ENCODE results near the gene RAD51B.
A peak's percentile ranks its signal among the peaks of the same experiment; 100 is the strongest.
"Not testable (repeated sequence)": the region's sequence is repeated elsewhere in the genome, so short reads cannot be mapped to it uniquely, and the experiment has no call there.

The RAD51B gene

DNA sequence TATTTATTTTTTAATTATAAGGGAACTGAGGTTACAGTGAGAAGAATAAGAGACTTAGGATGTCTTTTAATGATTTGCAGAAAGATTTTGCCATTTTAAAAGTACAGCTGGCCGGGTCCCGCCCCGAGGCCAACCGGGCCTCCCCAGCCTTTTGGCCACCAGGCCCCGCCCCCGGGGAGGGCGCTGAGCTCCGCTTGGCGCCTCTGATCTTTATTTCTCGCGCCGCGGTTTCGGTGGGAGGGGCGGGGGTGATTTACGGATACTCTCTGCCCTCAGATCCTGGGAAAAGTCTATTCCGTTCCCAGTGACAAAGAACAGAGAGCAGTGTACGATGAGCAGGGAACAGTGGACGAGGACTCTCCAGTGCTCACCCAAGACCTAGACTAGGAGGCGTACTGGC, 20.8 kb upstream of the RAD51B start:
- no peak for DNase-seq (ENCODE audit: insufficient read length, low spot score)
- no peak for FAIRE-seq
- TF ChIP-seq SPI1 (IDR thresholded peaks at IDR 0.05; ENCODE audit: low read depth, low read length), result no peak

DNA sequence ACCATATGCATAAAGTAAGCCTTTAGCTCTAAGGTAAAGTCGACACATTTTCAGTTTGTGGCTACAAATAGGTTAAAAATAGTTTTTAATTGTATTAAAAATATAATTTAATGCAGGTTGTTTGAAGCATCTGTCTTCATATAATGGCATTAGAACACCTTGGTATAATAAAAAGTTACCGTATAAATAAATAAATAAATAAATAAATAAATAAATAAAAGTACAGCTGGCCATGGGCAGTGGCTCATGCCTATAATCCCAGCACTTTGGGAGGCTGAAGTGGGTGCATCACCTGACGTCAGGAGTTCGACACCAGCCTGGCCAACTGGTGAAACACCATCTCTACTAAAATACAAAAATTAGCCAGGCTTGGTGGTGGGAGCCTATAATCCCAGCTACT, 18.8 kb upstream of the RAD51B start:
- FAIRE-seq, result no peak
- no peak for TF ChIP-seq TAF1 (IDR thresholded peaks at IDR 0.05; ENCODE audit: low read depth, low read length)
- TF ChIP-seq POLR2AphosphoS5 (IDR thresholded peaks at IDR 0.05; ENCODE audit: low read depth, low read length), result no peak
- no peak for TF ChIP-seq PAX5 (IDR thresholded peaks at IDR 0.05; ENCODE audit: insufficient read depth, low read length, severe bottlenecking)
- no peak for DNase-seq (ENCODE audit: insufficient read length, low spot score)

DNA sequence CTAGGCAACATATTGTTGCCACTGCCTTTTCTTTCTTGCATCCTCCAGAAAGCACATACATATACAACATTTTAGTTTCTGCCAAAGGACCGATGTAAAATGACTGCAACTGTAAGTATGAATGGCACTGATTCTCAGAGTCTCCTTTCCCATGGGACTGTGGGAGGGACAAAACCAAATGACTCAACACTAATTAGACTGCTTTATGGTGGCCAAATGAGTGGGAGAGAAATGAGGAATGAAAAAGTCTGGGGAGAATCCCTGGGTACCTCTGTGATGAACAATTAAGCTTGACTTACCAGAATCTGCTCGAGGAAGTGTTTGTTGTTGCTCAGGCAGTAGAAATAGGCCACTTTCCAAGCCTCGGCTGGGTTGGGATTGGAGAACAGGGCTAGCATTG, 13.3 kb upstream of the RAD51B start:
- FAIRE-seq (no peak), DNase-seq (ENCODE audit: insufficient read length, low spot score) (no peak)
- no peak for TF ChIP-seq TAF1 (IDR thresholded peaks at IDR 0.05; ENCODE audit: low read depth, low read length)
- TF ChIP-seq POLR2A (IDR thresholded peaks at IDR 0.05; ENCODE audit: low read depth, low read length), result no peak
- TF ChIP-seq PAX5 (IDR thresholded peaks at IDR 0.05; ENCODE audit: insufficient read depth, low read length, severe bottlenecking), result no peak
- no peak for TF ChIP-seq POLR2AphosphoS5 (IDR thresholded peaks at IDR 0.05; ENCODE audit: low read depth, low read length)
- no peak for TF ChIP-seq SPI1 (IDR thresholded peaks at IDR 0.05; ENCODE audit: low read depth, low read length)
- TF ChIP-seq POU2F2 (IDR thresholded peaks at IDR 0.05; ENCODE audit: low read depth, low read length), result no peak

DNA sequence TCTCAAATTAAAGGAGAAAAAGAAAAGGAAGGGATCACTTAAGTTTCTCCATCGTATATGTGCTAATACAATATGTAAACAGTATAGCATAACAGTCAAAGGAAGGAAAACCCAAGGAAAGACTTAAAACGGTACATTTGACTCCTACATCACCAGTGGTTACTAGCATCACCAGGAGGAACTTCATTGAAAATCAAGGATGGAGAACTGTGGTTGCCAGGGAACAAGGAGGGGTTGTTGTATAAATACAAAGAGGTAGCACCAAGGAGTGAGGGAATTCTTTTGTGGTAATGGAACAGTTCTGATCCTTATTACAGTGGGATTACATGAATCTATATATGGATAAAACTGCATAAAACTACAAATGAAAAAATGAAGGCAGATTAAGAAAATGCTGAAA, 4.8 kb upstream of the RAD51B start:
- no peak for TF ChIP-seq POU2F2 (IDR thresholded peaks at IDR 0.05; ENCODE audit: low read depth, low read length)
- no peak for TF ChIP-seq POLR2A (IDR thresholded peaks at IDR 0.05; ENCODE audit: low read depth, low read length)
- no peak for TF ChIP-seq TAF1 (IDR thresholded peaks at IDR 0.05; ENCODE audit: low read depth, low read length)
- TF ChIP-seq POLR2AphosphoS5 (IDR thresholded peaks at IDR 0.05; ENCODE audit: low read depth, low read length), result no peak
- TF ChIP-seq PAX5 (IDR thresholded peaks at IDR 0.05; ENCODE audit: insufficient read depth, low read length, severe bottlenecking), result no peak
- no peak for TF ChIP-seq SPI1 (IDR thresholded peaks at IDR 0.05; ENCODE audit: low read depth, low read length)
- FAIRE-seq (no peak), DNase-seq (ENCODE audit: insufficient read length, low spot score) (no peak)

DNA sequence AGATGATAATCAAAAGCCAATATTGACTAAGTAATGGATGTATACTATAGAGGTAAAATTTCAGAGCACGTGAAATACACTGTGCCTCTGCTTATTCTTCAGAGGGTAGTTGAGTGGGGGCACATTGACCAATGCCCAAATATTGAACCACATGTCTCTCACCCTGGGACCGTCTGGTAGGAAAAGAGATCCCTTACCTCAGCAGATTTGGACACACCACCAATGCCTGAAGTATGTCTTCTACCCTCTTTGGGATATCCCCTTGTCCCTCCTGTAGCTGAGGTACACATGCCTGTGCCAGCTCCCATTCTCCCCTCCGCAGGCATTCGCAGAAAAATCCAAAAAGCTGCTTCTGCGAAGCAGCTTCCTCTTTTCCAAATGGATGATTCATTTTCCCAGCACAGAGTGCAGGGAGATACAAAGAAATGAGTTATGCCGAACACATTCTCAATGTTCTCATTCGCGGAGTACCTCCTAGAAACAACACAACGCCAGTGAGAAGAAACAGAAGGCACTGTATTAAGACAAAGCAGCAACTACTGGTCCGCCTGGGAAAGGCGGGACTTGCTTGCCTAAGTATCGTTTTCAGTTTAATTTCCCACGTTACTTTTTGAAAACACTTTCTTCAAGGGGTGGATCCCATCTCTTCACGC, 3.9 kb upstream of the RAD51B start:
- DNase-seq (ENCODE audit: insufficient read length, low spot score), result no peak
- no peak for FAIRE-seq

DNA sequence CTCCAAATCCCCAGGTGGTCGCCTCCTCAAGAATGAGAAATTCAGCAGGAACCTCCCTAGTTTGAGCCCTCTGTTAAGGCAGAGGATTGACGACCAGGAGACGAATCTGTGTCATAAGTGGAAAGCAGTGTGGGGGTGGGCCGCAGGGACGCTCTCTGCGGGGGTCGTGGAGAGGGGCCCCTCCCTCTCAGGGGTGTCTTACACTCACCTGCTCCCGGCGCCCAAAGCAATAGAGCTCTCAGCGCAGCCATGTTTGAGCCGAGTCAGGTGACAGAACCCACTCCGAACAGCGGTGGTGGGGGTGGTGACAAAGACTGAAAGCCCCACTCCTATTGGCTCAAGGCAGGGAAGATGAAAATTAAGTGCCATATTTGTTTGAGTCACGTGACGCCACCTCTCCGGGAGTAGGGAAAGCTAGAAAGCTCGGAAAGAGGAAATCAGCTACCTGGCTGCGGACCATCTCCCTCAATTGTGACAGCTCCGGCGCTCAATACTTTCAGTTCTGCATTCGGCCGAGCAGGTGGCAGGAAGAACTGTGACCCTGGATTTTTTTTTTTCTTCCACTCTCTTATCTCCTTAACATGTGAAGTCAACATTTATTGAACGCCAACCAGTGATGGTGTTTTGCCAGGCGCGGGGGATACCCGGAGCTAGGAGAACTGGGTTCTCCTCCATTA, 3.1 kb upstream of the RAD51B start, which contains the start of gene ZFYVE26:
Gene ZFYVE26, minus strand, starts transcription at position 265 of the 677 bp plus-strand sequence. CDS start 627 bp downstream, outside the sequence.
- FAIRE-seq (peak; percentile 96), DNase-seq (ENCODE audit: insufficient read length, low spot score) (peak; percentile 64)
- peak; percentile 57; the same call in 1 of the 2 replicates for TF ChIP-seq POLR2AphosphoS5 (IDR thresholded peaks at IDR 0.05; ENCODE audit: low read depth, low read length)
- peak; percentile 98 for TF ChIP-seq SPI1 (IDR thresholded peaks at IDR 0.05; ENCODE audit: low read depth, low read length)
- TF ChIP-seq PAX5 (IDR thresholded peaks at IDR 0.05; ENCODE audit: insufficient read depth, low read length, severe bottlenecking), result peak; percentile 46
- peak; percentile 58 for TF ChIP-seq TAF1 (IDR thresholded peaks at IDR 0.05; ENCODE audit: low read depth, low read length)
- TF ChIP-seq POU2F2 (IDR thresholded peaks at IDR 0.05; ENCODE audit: low read depth, low read length), result peak; percentile 40; the same call in 1 of the 2 replicates
- peak; percentile 40 for TF ChIP-seq POLR2A (IDR thresholded peaks at IDR 0.05; ENCODE audit: low read depth, low read length)

More for the DNA sequence above, 3.9 kb upstream of the RAD51B start:
- TF ChIP-seq POLR2A (IDR thresholded peaks at IDR 0.05; ENCODE audit: low read depth, low read length) (no peak), POU2F2 (IDR thresholded peaks at IDR 0.05; ENCODE audit: low read depth, low read length) (no peak), PAX5 (IDR thresholded peaks at IDR 0.05; ENCODE audit: insufficient read depth, low read length, severe bottlenecking) (no peak), SPI1 (IDR thresholded peaks at IDR 0.05; ENCODE audit: low read depth, low read length) (no peak), POLR2AphosphoS5 (IDR thresholded peaks at IDR 0.05; ENCODE audit: low read depth, low read length) (no peak), TAF1 (IDR thresholded peaks at IDR 0.05; ENCODE audit: low read depth, low read length) (no peak)

DNA sequence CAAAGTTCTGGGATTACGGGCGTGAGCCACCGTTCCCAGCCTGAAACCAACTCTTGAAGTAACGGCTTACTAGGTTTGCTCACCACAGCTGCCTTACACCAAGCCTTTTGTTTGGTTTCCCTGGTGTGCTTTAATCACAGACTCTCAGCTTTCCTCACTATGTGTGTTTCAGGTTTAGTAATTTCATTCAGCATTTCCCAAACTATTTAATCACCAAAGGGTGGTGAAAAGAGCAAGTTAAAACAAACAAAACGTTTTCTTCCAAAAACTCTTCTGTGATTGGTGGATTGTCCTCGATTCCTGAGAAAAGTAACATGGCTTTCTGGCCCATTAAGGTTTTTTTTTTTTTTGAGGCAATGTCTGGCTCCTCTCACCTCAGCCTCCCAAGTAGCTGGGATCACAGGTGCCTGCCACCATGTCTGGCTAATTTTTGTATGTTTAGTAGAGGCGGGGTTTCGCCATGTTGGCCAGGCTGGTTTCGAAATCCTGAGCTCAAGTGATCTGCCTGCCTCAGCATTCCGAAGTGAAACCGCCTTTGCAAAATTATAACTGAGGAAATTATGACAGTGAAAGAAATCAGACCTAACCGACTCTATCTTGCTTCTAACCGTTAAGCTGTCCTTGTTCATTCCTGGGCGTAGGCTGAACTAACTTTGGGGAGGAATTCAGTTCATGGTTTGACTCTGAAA, 1.7 kb upstream of the RAD51B start:
- TF ChIP-seq POLR2AphosphoS5 (IDR thresholded peaks at IDR 0.05; ENCODE audit: low read depth, low read length) (no peak), TAF1 (IDR thresholded peaks at IDR 0.05; ENCODE audit: low read depth, low read length) (no peak), POLR2A (IDR thresholded peaks at IDR 0.05; ENCODE audit: low read depth, low read length) (no peak), SPI1 (IDR thresholded peaks at IDR 0.05; ENCODE audit: low read depth, low read length) (no peak)
- no peak for FAIRE-seq

DNA sequence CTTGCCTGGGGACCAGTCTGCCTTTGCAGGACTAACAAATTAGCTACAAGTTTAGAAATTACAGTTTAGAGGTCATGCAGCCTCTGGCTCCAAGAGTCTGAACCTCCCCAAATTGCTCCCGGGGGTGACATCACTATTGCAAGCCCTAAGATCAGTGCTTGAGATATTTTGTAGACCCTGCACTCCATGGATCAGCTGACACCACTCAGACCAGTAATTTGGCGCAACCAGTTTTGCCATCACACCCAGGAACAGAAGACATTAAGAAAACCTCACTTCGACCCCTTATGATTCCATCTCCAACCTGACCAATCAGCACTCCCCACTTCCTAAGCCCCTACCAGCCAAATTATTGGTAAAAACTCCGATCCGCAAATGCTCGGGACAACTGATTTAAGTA, 1.1 kb upstream of the RAD51B start:
- not testable (repeated sequence) for DNase-seq (ENCODE audit: insufficient read length, low spot score); FAIRE-seq

More for the DNA sequence above, 1.7 kb upstream of the RAD51B start:
- no peak for DNase-seq (ENCODE audit: insufficient read length, low spot score)

DNA sequence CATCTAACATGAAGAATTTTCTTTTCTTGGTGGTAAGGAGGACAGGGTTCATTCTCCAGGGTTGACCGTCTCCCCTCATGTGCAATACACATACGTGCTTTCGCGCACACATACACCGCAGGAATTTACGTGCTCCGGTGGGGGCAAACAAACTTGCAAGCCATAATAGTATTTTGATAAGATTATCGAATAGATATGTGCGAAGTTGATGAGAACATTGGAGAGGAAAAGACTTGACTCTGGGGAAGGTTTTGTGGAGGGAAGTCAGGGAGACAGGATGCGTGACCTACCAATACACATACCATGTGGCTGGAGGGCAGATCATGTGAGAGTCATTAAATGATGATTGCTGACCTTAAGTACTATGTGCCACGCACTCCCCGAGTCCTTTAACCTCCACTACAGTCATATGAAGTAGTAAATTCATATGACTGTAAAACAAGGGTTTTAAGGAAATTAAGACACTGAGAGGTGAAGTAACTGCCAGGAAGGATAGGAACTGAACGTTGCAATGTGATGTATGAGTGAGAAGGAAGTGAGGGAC, 921 bp downstream of the RAD51B start:
- peak; percentile 93 for FAIRE-seq
- TF ChIP-seq POLR2A (IDR thresholded peaks at IDR 0.05; ENCODE audit: low read depth, low read length) (no peak), PAX5 (IDR thresholded peaks at IDR 0.05; ENCODE audit: insufficient read depth, low read length, severe bottlenecking) (no peak), SPI1 (IDR thresholded peaks at IDR 0.05; ENCODE audit: low read depth, low read length) (no peak), TAF1 (IDR thresholded peaks at IDR 0.05; ENCODE audit: low read depth, low read length) (no peak), POU2F2 (IDR thresholded peaks at IDR 0.05; ENCODE audit: low read depth, low read length) (no peak), POLR2AphosphoS5 (IDR thresholded peaks at IDR 0.05; ENCODE audit: low read depth, low read length) (no peak)
- no peak for DNase-seq (ENCODE audit: insufficient read length, low spot score)

Data from GM12891 (cell line).